GM12892 (cell line): Measurements from ENCODE around the gene KDM2B.

Source experiments
- POLR2A ChIP-seq: IDR thresholded peaks from 2 replicates; pipeline ENCODE4 v1.6.1; 2011; ENCODE audit warnings: low read depth, low read length, control low read depth
- TAF1 ChIP-seq: IDR thresholded peaks from 2 replicates; pipeline ENCODE4 v1.6.1; 2011; ENCODE audit warnings: low read depth, mild to moderate bottlenecking, control low read depth, low read length, borderline replicate concordance

- no peak for TF ChIP-seq POLR2A
- TF ChIP-seq TAF1: no peak
Observed at GRCh38 chr12:121533394-121534090, 47.3 kb downstream of the KDM2B start.
